Measurements from ENCODE around the gene NIPBL.

Gene NIPBL

DNA sequence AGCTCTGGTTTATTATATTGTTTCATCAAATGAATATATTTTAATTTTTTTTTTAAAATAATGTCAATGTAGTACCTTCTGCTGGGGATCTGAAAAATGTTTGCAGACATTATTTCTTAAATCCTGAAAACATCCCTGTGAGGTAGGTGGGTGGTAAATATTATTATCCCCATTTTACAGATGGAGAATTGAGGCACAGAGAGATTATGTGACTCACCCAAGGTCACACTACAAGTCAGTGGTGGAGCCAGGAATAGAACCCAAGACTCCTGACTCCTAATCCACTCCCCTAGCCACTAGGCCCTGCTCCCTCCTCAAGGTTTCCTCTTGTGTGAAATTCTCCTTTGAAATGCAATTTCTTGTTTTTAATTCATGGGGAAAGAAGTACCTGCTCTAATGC, 171.4 kb downstream of the NIPBL start:
- ChIA-PET CTCF (no interaction called here), POLR2A (no interaction called here)
- H3K4me3 ChIP-seq (ENCODE audit: low read depth, low read length): no peak overlapping the region
- TF ChIP-seq CTCF (IDR thresholded peaks at IDR 0.05; ENCODE audit: insufficient read depth, low read length, missing control alignments): no peak
- no peak for DNase-seq (ENCODE audit: low read depth, low spot score)

DNA sequence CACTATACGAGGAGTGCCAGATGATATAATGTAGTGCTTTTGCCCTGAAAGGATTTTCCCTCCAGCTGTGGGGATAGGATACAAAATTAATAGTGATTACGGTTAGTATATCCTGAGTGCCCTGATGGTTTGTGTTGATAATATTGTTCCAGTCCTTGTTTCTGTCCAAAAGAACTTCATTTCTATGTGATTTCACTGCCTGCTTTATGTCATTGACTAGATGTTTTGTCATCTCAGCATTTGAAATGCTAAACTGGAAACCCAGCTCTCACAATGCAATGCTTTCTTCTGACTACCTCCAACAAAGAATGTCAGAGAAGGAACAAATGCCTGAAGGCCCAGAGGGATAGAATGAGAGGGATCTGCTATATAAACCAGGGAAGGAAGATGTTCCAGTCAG, 177.8 kb downstream of the NIPBL start:
- CTCF ChIA-PET: interaction anchor here (1.0 kb wide), 1 partner anchor 15 kb away, joined by 3 read pairs; no protein-coding TSS in a partner anchor
- no peak for DNase-seq (ENCODE audit: low read depth, low spot score)
- POLR2A ChIA-PET: no interaction called here
- no peak overlapping the region for H3K4me3 ChIP-seq (ENCODE audit: low read depth, low read length)
- no peak for TF ChIP-seq CTCF (IDR thresholded peaks at IDR 0.05; ENCODE audit: insufficient read depth, low read length, missing control alignments)

DNA sequence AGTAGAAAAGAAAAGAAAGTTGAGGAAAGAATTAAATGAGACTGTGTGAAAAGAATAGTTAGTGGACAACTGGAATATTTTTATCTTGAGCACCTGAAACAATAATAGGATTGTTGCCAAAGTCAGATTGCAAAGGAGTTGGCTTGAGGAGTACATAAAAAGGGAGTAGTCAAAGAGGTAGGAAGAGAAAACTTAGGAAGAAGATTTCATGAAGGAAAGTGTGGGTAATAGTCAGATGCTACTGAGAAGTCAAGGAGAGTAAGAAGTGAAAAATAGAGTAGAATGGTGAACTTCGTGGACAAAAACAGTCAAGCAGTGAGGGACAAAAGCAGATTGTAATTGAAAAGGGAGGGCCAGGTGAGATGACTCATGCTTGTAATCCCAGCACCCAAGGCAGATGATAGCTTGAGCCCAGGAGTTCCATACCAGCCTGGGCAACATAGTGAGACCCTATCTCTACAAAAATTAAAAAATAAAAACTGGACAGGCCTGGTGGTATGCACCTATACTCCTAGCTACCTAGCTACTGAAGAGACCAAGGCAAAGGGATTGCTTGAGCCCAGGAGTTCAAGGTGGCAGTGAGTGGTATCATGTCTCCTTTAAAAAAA, 178.9 kb downstream of the NIPBL start:
- H3K4me3 ChIP-seq (ENCODE audit: low read depth, low read length): no peak overlapping the region
- DNase-seq (ENCODE audit: low read depth, low spot score): no peak
- ChIA-PET POLR2A (no interaction called here), CTCF (interaction anchor here (1.0 kb wide), 1 partner anchor 14 kb away, joined by 3 read pairs; no protein-coding TSS in a partner anchor)
- no peak for TF ChIP-seq CTCF (IDR thresholded peaks at IDR 0.05; ENCODE audit: insufficient read depth, low read length, missing control alignments)

GRCh38 chr5:37056762-37057161, 180.2 kb downstream of the NIPBL start:
- ChIA-PET CTCF (no interaction called here), POLR2A (no interaction called here)
- DNase-seq (ENCODE audit: low read depth, low spot score): no peak
- TF ChIP-seq CTCF (IDR thresholded peaks at IDR 0.05; ENCODE audit: insufficient read depth, low read length, missing control alignments): no peak
- no peak overlapping the region for H3K4me3 ChIP-seq (ENCODE audit: low read depth, low read length)

- no peak for DNase-seq (ENCODE audit: low read depth, low spot score)
- POLR2A ChIA-PET: interaction anchor here (0.6 kb wide), 1 partner anchor 25 kb away, joined by 3 read pairs; no protein-coding TSS in a partner anchor
- no peak overlapping the region for H3K4me3 ChIP-seq (ENCODE audit: low read depth, low read length)
- CTCF ChIA-PET: interaction anchor here (1.0 to 1.6 kb wide), 2 partner anchors 11 to 16 kb away, joined by 3 to 4 read pairs; no protein-coding TSS in a partner anchor
- TF ChIP-seq CTCF (IDR thresholded peaks at IDR 0.05; ENCODE audit: insufficient read depth, low read length, missing control alignments): no peak
These were observed 183.5 kb downstream of the NIPBL start for GRCh38 chr5:37060030-37060429.

DNA sequence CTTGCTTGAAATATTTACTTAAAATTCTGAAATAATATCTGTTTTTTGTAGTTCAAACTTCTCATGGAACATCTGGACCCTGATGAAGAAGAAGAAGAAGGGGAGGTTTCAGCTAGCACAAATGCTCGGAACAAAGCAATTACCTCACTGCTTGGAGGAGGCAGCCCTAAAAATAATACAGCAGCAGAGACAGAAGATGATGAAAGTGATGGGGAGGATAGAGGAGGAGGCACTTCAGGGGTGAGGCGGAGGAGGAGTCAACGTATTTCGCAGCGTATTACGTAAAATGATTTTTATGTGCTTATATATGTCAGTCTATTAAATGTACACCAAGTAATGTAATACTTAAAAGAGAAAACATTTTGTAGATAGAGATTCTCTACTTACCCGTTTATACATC, 187.2 kb downstream of the NIPBL start:
- TF ChIP-seq CTCF (IDR thresholded peaks at IDR 0.05; ENCODE audit: insufficient read depth, low read length, missing control alignments): no peak
- ChIA-PET CTCF (no interaction called here), POLR2A (no interaction called here)
- H3K4me3 ChIP-seq (ENCODE audit: low read depth, low read length): no peak overlapping the region
- no peak for DNase-seq (ENCODE audit: low read depth, low spot score)
